ENCODE results near the gene TOLLIP. TPM values are rescaled to one million over a fixed set of nuclear protein-coding genes. Genes with fewer than 3 reads are reported as not detected.
A peak's percentile ranks its signal among the peaks of the same experiment; 100 is the strongest.
"Not testable (repeated sequence)": the region's sequence is repeated elsewhere in the genome, so short reads cannot be mapped to it uniquely, and the experiment has no call there.

Gene TOLLIP
- total RNA-seq, 6 donors from 2014 or later: 39.5 to 97.4 (median 53.4) TPM

GRCh38 chr11:1245717-1246116, 63.7 kb downstream of the TOLLIP start:
- not testable (repeated sequence) for ATAC-seq (ENCODE audit: low FRiP score in 2 of 2)
- whole genome bisulfite sequencing, 2 donors: 94 to 97% methylated on average over 10 to 12 of the region's 14 CpGs
- peak in 1 of 2 donors; percentile 56 for DNase-seq

GRCh38 chr11:1244557-1244956, 64.9 kb downstream of the TOLLIP start:
- DNase-seq: peak in 1 of 2 donors; percentile 60
- not testable (repeated sequence) for ATAC-seq (ENCODE audit: low FRiP score in 2 of 2); H3K9me3 ChIP-seq; H3K27me3 ChIP-seq; H3K27ac ChIP-seq; H3K4me3 ChIP-seq; H3K36me3 ChIP-seq; H3K4me1 ChIP-seq
- 92 to 100% methylated on average over 6 of the region's 9 CpGs for WGBS, 2 donors

More at GRCh38 chr11:1245717-1246116, 63.7 kb downstream of the TOLLIP start:
- not testable (repeated sequence) for H3K36me3 ChIP-seq, H3K4me1 ChIP-seq, H3K27me3 ChIP-seq, H3K4me3 ChIP-seq, H3K27ac ChIP-seq, H3K9me3 ChIP-seq

- H3K4me3 ChIP-seq; H3K27me3 ChIP-seq; H3K9me3 ChIP-seq; H3K27ac ChIP-seq; H3K36me3 ChIP-seq; H3K4me1 ChIP-seq; ATAC-seq (ENCODE audit: low FRiP score in 2 of 2): not testable (repeated sequence)
- peak in 1 of 2 donors; percentile 67 for DNase-seq
- 94 to 96% methylated on average over 7 to 12 of the region's 18 CpGs for WGBS, 2 donors
These were observed 65.9 kb downstream of the TOLLIP start for GRCh38 chr11:1243521-1243920.

GRCh38 chr11:1242751-1243150, 66.7 kb downstream of the TOLLIP start:
- WGBS, 2 donors: 92 to 95% methylated on average over 7 to 8 of the region's 11 CpGs
- not testable (repeated sequence) for ATAC-seq (ENCODE audit: low FRiP score in 2 of 2); H3K27me3 ChIP-seq; H3K27ac ChIP-seq; H3K9me3 ChIP-seq; H3K4me1 ChIP-seq; H3K36me3 ChIP-seq; H3K4me3 ChIP-seq
- peak in 1 of 2 donors; percentile 59 for DNase-seq

- DNase-seq: peak in 1 of 2 donors; percentile 61
- H3K9me3 ChIP-seq: no peaks in the 10 kb centered on the region
- no peak overlapping the region for H3K27ac ChIP-seq
- WGBS, 2 donors: 94 to 95% methylated on average over 13 to 20 of the region's 20 CpGs
- no peaks in the 10 kb centered on the region for H3K27me3 ChIP-seq
- no peak overlapping the region for H3K4me3 ChIP-seq
- TF ChIP-seq CTCF (IDR thresholded peaks at IDR 0.05): no peak
- TF ChIP-seq POLR2A (IDR thresholded peaks at IDR 0.05): no peak
- no peak for TF ChIP-seq EP300 (IDR thresholded peaks at IDR 0.05)
- TF ChIP-seq POLR2AphosphoS5 (IDR thresholded peaks at IDR 0.05): no peak
- ATAC-seq (ENCODE audit: low FRiP score in 2 of 2): no peak
- H3K36me3 ChIP-seq: no peaks in the 10 kb centered on the region
- no peaks in the 10 kb centered on the region for H3K4me1 ChIP-seq
These were observed 67.1 kb downstream of the TOLLIP start for GRCh38 chr11:1242289-1242688.

GRCh38 chr11:1241706-1242105, 67.7 kb downstream of the TOLLIP start:
- Histone ChIP-seq H3K27me3 (no peaks in the 10 kb centered on the region), H3K4me3 (no peak overlapping the region), H3K9me3 (no peaks in the 10 kb centered on the region), H3K27ac (no peak overlapping the region), H3K4me1 (no peaks in the 10 kb centered on the region), H3K36me3 (no peaks in the 10 kb centered on the region)
- no peak for TF ChIP-seq CTCF (IDR thresholded peaks at IDR 0.05)
- 95 to 96% methylated on average over 11 to 20 of the region's 20 CpGs for WGBS, 2 donors
- ATAC-seq (ENCODE audit: low FRiP score in 2 of 2) (no peak), DNase-seq (peak in 1 of 2 donors; percentile 70)

- H3K36me3 ChIP-seq: no peaks in the 10 kb centered on the region
- no peaks in the 10 kb centered on the region for H3K27me3 ChIP-seq
- H3K27ac ChIP-seq: no peak overlapping the region
- no peaks in the 10 kb centered on the region for H3K4me1 ChIP-seq
- no peaks in the 10 kb centered on the region for H3K9me3 ChIP-seq
- no peak overlapping the region for H3K4me3 ChIP-seq
- WGBS, 2 donors: 91 to 97% methylated on average over 13 to 23 of the region's 25 CpGs
- ATAC-seq (ENCODE audit: low FRiP score in 2 of 2) (no peak), DNase-seq (peak in 1 of 2 donors; percentile 80)
- TF ChIP-seq POLR2A (IDR thresholded peaks at IDR 0.05) (no peak), CTCF (IDR thresholded peaks at IDR 0.05) (no peak), POLR2AphosphoS5 (IDR thresholded peaks at IDR 0.05) (no peak), EP300 (IDR thresholded peaks at IDR 0.05) (no peak)
These were observed 68.7 kb downstream of the TOLLIP start for GRCh38 chr11:1240771-1241170.
